ENCODE data around the gene PIRT. TPM values are rescaled to one million over a fixed set of nuclear protein-coding genes. Genes with fewer than 3 reads are reported as not detected.

PIRT gene
- total and polyA plus RNA-seq, 2 of the 8 experiments (the other 6 are each of a cell fraction or from before 2014, with no cell fraction given) = 0.03 TPM; not detected in 1

DNA sequence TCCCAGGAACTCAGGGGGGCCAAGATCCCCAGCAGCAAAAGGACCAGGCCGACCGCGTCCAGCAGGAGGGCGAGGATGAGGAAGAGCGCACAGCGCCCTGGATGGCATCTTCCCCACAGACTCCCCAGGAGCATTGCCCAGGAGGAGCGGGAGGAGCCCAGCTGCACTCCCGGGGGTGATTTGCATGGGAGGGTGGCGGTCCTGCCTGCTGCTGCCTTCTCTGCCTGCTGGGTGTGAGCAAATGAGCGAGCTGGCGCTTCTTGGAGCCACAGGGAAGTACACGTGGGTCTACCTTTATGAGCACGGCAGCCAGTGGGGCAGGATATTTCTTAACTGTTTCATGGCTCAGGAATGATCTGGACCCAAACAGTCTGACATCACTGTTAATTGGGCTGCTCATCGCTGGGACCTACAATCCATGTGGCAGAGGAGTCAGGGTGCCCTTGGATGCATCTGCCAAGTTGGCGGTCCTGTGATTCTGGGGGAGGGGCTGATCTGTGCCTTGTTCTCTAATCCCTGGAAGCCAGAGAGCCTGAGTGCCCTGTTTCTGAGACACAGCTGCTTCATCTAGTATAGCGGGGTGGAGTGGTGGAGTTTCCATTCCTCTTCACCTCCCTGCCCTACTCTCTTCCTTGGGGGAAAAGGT lies 33.9 kb downstream of the PIRT start, which contains the start of gene TMEM238L (continued):
- no peak for TF ChIP-seq CTBP2 (IDR thresholded peaks at IDR 0.05; ENCODE audit: borderline replicate concordance, insufficient read depth, insufficient read length, low read length)

Measured in H1 (cell line).